GM10248 (cell line): ENCODE measurements around the gene BTF3L4.
"Not testable (repeated sequence)": the region's sequence is repeated elsewhere in the genome, so short reads cannot be mapped to it uniquely, and the experiment has no call there.

Experiments
- CTCF ChIA-PET: fragments of 300-600 bp; sonication (Branson Sonifier 250); formaldehyde crosslinking; extraction: SDS; loops from one replicate; lab custom pipeline; 2021; ENCODE audit warnings: antibody characterized with exemption; lab: Yijun Ruan, JAX
- POLR2A ChIA-PET: fragments of 350-650 bp; sonication (Branson Sonifier 250); formaldehyde crosslinking; extraction: SDS; loops from one replicate; lab custom pipeline; 2020; ENCODE audit warnings: antibody characterized with exemption; lab: Yijun Ruan, JAX
- DNase-seq: peaks from one replicate; pipeline ENCODE4 v3.0.0; 2012; ENCODE audit errors: extremely low spot score
- TF ChIP-seq, protein P1 (sequence below): IDR thresholded peaks from 2 replicates; pipeline ENCODE4 v1.5.1; 2012; ENCODE audit warnings: mild to moderate bottlenecking, low read depth; ENCODE audit errors: extremely low read depth, missing control alignments, control extremely low read depth

BTF3L4 gene

GRCh38 chr1:52028328-52028727, 27.8 kb upstream of the BTF3L4 start:
- POLR2A ChIA-PET = interaction anchor here (0.6 kb wide), 1 partner anchor 696 kb away, joined by 3 read pairs; no protein-coding TSS in a partner anchor
- CTCF ChIA-PET = interaction anchor here (1.1 kb wide), 1 partner anchor 23 kb away, joined by 3 read pairs; no protein-coding TSS in a partner anchor
- no peak for DNase-seq
- TF ChIP-seq, protein P1, sequence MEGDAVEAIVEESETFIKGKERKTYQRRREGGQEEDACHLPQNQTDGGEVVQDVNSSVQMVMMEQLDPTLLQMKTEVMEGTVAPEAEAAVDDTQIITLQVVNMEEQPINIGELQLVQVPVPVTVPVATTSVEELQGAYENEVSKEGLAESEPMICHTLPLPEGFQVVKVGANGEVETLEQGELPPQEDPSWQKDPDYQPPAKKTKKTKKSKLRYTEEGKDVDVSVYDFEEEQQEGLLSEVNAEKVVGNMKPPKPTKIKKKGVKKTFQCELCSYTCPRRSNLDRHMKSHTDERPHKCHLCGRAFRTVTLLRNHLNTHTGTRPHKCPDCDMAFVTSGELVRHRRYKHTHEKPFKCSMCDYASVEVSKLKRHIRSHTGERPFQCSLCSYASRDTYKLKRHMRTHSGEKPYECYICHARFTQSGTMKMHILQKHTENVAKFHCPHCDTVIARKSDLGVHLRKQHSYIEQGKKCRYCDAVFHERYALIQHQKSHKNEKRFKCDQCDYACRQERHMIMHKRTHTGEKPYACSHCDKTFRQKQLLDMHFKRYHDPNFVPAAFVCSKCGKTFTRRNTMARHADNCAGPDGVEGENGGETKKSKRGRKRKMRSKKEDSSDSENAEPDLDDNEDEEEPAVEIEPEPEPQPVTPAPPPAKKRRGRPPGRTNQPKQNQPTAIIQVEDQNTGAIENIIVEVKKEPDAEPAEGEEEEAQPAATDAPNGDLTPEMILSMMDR = no peak

- ChIA-PET POLR2A (interaction anchor here (0.6 kb wide), 1 partner anchor 695 kb away, joined by 3 read pairs; no protein-coding TSS in a partner anchor), CTCF (interaction anchor here (1.1 to 1.9 kb wide), 3 partner anchors 23 to 42 kb away, joined by 3 to 6 read pairs (median 3); partner anchors contain the start of genes BTF3L4 and TXNDC12)
- DNase-seq = not testable (repeated sequence)
These were observed 27.3 kb upstream of the BTF3L4 start for GRCh38 chr1:52028839-52029238.

DNA sequence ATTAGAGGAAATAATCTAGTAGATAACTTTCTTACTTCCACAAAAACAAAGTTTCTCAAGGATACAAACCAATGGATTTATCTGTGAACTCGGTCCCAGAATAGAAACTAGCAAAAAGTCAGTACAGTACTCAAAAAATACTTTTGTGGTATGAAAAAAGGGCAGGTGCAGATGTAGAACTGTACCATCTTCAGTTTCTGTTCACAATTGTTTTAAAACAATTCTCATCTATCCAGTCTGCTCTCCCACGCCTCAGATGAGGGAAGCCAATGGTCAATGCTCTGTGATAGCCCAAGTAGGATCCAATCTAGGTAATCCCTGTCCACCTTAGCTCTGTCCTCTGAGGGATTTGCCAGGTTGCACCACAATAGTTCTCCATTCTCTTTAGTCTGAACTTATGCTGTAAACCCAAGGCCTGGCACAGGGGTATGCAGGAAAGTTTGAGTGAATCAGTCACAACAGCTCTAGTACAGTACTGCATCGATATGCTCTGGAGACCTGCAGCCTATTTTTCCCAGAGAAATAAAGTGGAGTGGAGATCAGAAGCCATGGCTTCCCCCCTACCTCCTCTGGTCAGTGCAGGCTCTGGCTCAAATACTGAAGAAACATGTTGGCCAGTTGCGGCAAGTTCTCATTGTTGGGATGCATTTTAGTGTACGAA, 23.8 kb upstream of the BTF3L4 start:
- CTCF ChIA-PET = interaction anchor here (1.3 kb wide), 1 partner anchor 14 kb away, joined by 4 read pairs; no protein-coding TSS in a partner anchor
- POLR2A ChIA-PET = interaction anchor here (0.6 kb wide), 1 partner anchor 29 kb away, joined by 3 read pairs; no protein-coding TSS in a partner anchor
- peak; percentile 35 for DNase-seq

GRCh38 chr1:52032785-52033131, 23.3 kb upstream of the BTF3L4 start:
- DNase-seq = peak; percentile 38
- ChIA-PET POLR2A (no interaction called here), CTCF (interaction anchor here (1.0 to 1.3 kb wide), 2 partner anchors 13 to 136 kb away, joined by 3 to 4 read pairs; no protein-coding TSS in a partner anchor)
- TF ChIP-seq, protein P1 = no peak

More for the DNA sequence above, 23.8 kb upstream of the BTF3L4 start:
- TF ChIP-seq, protein P1 = no peak

DNA sequence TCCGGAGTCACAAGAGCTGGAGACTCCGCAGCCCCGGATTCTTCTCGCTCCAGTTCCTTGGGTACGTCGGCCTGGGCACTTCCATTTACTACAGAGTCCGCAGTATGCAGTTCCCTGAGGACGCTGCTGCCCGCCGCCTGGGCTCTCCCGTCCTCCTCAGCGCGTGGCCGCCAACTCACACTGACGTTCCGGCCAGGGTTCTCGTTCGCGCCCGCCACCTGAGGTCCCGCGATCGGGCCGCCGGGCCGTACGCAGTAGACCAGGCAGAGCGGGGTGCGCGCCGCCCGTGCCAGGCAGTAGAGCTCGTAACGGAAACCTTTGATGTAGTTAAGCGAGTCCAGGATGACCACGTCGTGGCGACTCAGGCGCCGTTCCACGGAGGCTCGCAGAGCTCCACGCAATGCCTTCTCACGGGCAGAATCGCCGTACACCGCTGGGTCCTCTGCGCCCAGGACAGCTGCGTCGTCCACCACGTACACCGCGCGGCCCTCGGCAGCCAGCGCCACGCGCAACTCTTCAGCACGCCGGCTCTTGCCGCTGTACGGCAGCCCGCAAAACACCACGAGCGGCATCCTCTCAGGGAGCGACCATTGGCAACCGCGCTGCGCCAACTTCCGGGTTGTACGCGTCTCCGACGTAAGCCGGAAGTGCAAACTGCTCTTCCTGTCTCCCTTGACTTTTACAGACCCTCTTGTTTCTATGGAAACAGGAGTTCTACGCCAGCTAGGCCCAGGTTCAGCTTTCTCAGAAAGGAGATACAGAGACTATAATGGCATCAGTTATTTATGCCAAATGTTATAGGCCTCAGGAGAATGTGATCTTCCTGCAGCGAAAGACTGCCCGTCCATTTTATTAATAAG, 22.7 kb upstream of the BTF3L4 start, which contains the start of gene KTI12:
Gene KTI12, minus strand, starts transcription at position 621 of the 860 bp plus-strand sequence. Its CDS starts 49 bp downstream, at position 572.
- peak; percentile 91 for DNase-seq
- TF ChIP-seq, protein P1 = no peak
- POLR2A ChIA-PET = no interaction called here
- CTCF ChIA-PET = interaction anchor here (1.0 kb wide), 1 partner anchor 137 kb away, joined by 3 read pairs; no protein-coding TSS in a partner anchor

GRCh38 chr1:52034050-52034384, 22.1 kb upstream of the BTF3L4 start:
- TF ChIP-seq, protein P1 = no peak
- POLR2A ChIA-PET = no interaction called here
- CTCF ChIA-PET = interaction anchor here (1.0 kb wide), 1 partner anchor 137 kb away, joined by 3 read pairs; no protein-coding TSS in a partner anchor
- DNase-seq = no peak
